WTC11 (cell line): ENCODE data around the gene PRSS33. TPM values are rescaled to one million over a fixed set of nuclear protein-coding genes. Genes with fewer than 3 reads are reported as not detected.

ENCODE experiments used
- ATAC-seq: fragments of 200-7000 bp; cut with Tn5 transposase; 2 replicates; pipeline ENCODE4 v1.10.0; 2021; ENCODE audit warnings: mild to moderate bottlenecking, moderate library complexity
- CTCF ChIA-PET: fragments of 300-600 bp; sonication (Branson Sonifier 250); formaldehyde crosslinking; loops from one replicate; lab custom pipeline; 2021; ENCODE audit warnings: antibody characterized with exemption; lab: Charles Lee
- POLR2A ChIA-PET: fragments of 350-600 bp; sonication (Branson Sonifier 250); formaldehyde crosslinking; loops from one replicate; lab custom pipeline; 2021; ENCODE audit warnings: antibody characterized with exemption; lab: Charles Lee
- DNase-seq: peaks from one replicate; pipeline ENCODE4 v3.0.0; 2021; ENCODE audit warnings: low spot score
- H3K27ac Mint-ChIP-seq: 2 replicates; pipeline ENCODE4 v1.8.0; 2021; ENCODE audit warnings: mixed read lengths
- H3K27me3 Mint-ChIP-seq: 2 replicates; pipeline ENCODE4 v1.8.0; 2021; ENCODE audit warnings: low read depth, mild to moderate bottlenecking, moderate library complexity, mixed read lengths
- H3K36me3 Mint-ChIP-seq: 2 replicates; pipeline ENCODE4 v1.8.0; 2021; ENCODE audit warnings: mixed read lengths
- H3K4me1 Mint-ChIP-seq: 2 replicates; pipeline ENCODE4 v1.8.0; 2022; ENCODE audit warnings: mixed read lengths
- H3K4me3 Mint-ChIP-seq: 2 replicates; pipeline ENCODE4 v1.8.0; 2021; ENCODE audit warnings: mild to moderate bottlenecking, moderate library complexity, mixed read lengths
- H3K9me3 Mint-ChIP-seq: 2 replicates; pipeline ENCODE4 v1.8.0; 2021; ENCODE audit warnings: mixed read lengths
- EMX1 ChIP-seq: fragments of 250-450 bp; sonication (Bioruptor Pico); IDR thresholded peaks from 2 replicates; pipeline ENCODE4 v1.8.0; 2021; ENCODE audit warnings: mild to moderate bottlenecking
- FOXJ3 ChIP-seq: sonication (generic); formaldehyde crosslinking; IDR thresholded peaks from 2 replicates; pipeline ENCODE4 v1.9.0; 2021; ENCODE audit warnings: missing genetic modification reagents, mild to moderate bottlenecking, borderline replicate concordance
- FOXP1 ChIP-seq: sonication (generic); formaldehyde crosslinking; IDR thresholded peaks from 2 replicates; pipeline ENCODE4 v1.8.0; 2022; ENCODE audit warnings: missing genetic modification reagents, mild to moderate bottlenecking, moderate library complexity, borderline replicate concordance
- IRF1 ChIP-seq: sonication (generic); formaldehyde crosslinking; IDR thresholded peaks from 2 replicates; pipeline ENCODE4 v1.8.0; 2023; ENCODE audit warnings: missing genetic modification reagents
- IRF2 ChIP-seq: sonication (generic); formaldehyde crosslinking; IDR thresholded peaks from 2 replicates; pipeline ENCODE4 v1.8.0; 2022; ENCODE audit warnings: low read depth, missing genetic modification reagents, borderline replicate concordance
- KAT7 ChIP-seq: sonication (generic); formaldehyde crosslinking; IDR thresholded peaks from 2 replicates; pipeline ENCODE4 v1.8.1; 2023; ENCODE audit warnings: missing genetic modification reagents, mild to moderate bottlenecking, borderline replicate concordance
- MLX ChIP-seq: sonication (generic); formaldehyde crosslinking; IDR thresholded peaks from 2 replicates; pipeline ENCODE4 v1.8.1; 2023; ENCODE audit warnings: mild to moderate bottlenecking, missing genetic modification reagents, moderate library complexity
- NFATC4 ChIP-seq: fragments of 250-450 bp; sonication (Bioruptor Pico); IDR thresholded peaks from 2 replicates; pipeline ENCODE4 v1.9.0; 2021; ENCODE audit warnings: mild to moderate bottlenecking
- SP1 ChIP-seq: sonication (generic); formaldehyde crosslinking; conservative IDR thresholded peaks from 2 replicates; pipeline ENCODE4 v1.8.1; 2022; ENCODE audit warnings: missing genetic modification reagents
- TP53 ChIP-seq: sonication (generic); formaldehyde crosslinking; IDR thresholded peaks from 2 replicates; pipeline ENCODE4 v1.8.1; 2023; ENCODE audit warnings: mild to moderate bottlenecking, missing genetic modification reagents
- ZNF416 ChIP-seq: fragments of 250-450 bp; sonication (Bioruptor Pico); IDR thresholded peaks from 2 replicates; pipeline ENCODE4 v1.9.0; 2021; ENCODE audit warnings: mild to moderate bottlenecking, inconsistent platforms
- total RNA-seq: library from RNA; stranded (reverse); gene quantifications from 3 replicates; pipeline ENCODE4 v1.2.3, GENCODE V29; 2021
- TF ChIP-seq, protein P1 (sequence below): sonication (generic); formaldehyde crosslinking; IDR thresholded peaks from 2 replicates; pipeline ENCODE4 v1.8.1; 2023; ENCODE audit warnings: mild to moderate bottlenecking, moderate library complexity, missing genetic modification reagents
- TF ChIP-seq, protein P2 (sequence below): fragments of 250-450 bp; sonication (Bioruptor Pico); IDR thresholded peaks from 2 replicates; pipeline ENCODE4 v1.8.0; 2021; ENCODE audit warnings: mild to moderate bottlenecking
- TF ChIP-seq, protein P3 (sequence below): sonication (generic); formaldehyde crosslinking; IDR thresholded peaks from 2 replicates; pipeline ENCODE4 v1.8.0; 2022; ENCODE audit warnings: mild to moderate bottlenecking, missing genetic modification reagents
- TF ChIP-seq, protein P4 (sequence below): sonication (generic); formaldehyde crosslinking; IDR thresholded peaks from 2 replicates; pipeline ENCODE4 v1.8.0; 2022; ENCODE audit warnings: mild to moderate bottlenecking, missing genetic modification reagents
- TF ChIP-seq, protein P5 (sequence below): sonication (generic); formaldehyde crosslinking; IDR thresholded peaks from 2 replicates; pipeline ENCODE4 v1.8.1; 2022; ENCODE audit warnings: missing genetic modification reagents, borderline replicate concordance
- TF ChIP-seq, protein P6 (sequence below): sonication (generic); formaldehyde crosslinking; IDR thresholded peaks from 2 replicates; pipeline ENCODE4 v1.8.0; 2022; ENCODE audit warnings: mild to moderate bottlenecking, missing genetic modification reagents

The PRSS33 gene
- total RNA-seq, 1 experiment from 2014 or later: 0.24 TPM

DNA sequence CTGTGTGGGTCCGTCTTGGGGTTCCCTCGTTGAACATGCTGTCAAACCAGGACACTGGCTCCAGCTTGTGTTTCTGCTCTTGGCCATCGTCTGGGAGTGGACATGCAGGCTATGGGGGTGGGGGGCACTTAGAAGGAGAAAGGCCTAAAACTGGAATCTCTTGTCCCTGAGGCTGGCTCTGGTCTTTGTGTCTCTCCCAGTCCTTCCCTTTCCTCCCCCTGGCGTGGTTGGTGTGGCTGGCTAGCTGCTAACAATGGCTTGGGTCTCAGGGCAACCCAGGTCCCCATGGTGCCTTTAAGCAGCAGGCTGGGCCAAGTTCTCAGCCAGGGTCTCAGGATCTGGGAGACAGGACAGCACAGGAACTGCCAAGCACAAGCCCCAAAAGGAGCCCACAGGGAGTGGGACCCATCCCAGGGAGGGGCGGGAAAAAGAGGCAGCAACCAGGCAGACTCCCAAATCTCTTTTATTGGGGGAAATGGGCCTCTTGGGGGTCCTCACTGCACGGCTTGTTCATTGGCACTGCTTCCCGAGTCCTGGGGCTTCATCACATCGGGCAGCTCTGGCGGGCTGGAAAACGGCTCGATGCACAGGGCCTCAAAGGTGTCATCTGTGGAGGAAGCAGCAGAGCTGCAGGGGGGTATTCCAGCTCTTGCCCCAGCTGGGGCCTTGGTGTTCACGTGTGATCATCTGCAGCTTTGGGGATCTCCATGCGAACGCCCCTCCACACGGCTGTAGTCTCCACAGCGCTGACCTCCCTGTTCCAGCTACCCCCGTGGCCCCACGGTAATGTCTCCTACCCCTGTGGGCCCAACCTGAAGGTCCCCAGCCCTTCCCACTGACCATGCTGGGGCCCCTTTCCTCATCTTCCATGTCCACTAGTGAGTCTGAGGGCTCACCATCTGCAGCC lies 15.6 kb downstream of the PRSS33 start (continued):
- TF ChIP-seq, protein P1, sequence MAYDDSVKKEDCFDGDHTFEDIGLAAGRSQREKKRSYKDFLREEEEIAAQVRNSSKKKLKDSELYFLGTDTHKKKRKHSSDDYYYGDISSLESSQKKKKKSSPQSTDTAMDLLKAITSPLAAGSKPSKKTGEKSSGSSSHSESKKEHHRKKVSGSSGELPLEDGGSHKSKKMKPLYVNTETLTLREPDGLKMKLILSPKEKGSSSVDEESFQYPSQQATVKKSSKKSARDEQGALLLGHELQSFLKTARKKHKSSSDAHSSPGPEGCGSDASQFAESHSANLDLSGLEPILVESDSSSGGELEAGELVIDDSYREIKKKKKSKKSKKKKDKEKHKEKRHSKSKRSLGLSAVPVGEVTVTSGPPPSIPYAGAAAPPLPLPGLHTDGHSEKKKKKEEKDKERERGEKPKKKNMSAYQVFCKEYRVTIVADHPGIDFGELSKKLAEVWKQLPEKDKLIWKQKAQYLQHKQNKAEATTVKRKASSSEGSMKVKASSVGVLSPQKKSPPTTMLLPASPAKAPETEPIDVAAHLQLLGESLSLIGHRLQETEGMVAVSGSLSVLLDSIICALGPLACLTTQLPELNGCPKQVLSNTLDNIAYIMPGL: no peak
- TF ChIP-seq FOXP1 (no peak), NFATC4 (CRISPR knock-in tag) (0 out of 2 replicates have a peak, but pooled peaks have one; percentile 8), MLX (CRISPR knock-in tag) (no peak), ZNF416 (CRISPR knock-in tag) (peak; percentile 59; the same call in 1 of the 2 replicates), TP53 (CRISPR knock-in tag) (no peak), IRF2 (no peak), EMX1 (CRISPR knock-in tag) (peak; percentile 25; the same call in 1 of the 2 replicates), IRF1 (no peak), SP1 (CRISPR knock-in tag) (no peak), FOXJ3 (CRISPR knock-in tag) (no peak)
- TF ChIP-seq, protein P2, sequence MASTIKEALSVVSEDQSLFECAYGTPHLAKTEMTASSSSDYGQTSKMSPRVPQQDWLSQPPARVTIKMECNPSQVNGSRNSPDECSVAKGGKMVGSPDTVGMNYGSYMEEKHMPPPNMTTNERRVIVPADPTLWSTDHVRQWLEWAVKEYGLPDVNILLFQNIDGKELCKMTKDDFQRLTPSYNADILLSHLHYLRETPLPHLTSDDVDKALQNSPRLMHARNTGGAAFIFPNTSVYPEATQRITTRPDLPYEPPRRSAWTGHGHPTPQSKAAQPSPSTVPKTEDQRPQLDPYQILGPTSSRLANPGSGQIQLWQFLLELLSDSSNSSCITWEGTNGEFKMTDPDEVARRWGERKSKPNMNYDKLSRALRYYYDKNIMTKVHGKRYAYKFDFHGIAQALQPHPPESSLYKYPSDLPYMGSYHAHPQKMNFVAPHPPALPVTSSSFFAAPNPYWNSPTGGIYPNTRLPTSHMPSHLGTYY: no peak
- TF ChIP-seq, protein P3, sequence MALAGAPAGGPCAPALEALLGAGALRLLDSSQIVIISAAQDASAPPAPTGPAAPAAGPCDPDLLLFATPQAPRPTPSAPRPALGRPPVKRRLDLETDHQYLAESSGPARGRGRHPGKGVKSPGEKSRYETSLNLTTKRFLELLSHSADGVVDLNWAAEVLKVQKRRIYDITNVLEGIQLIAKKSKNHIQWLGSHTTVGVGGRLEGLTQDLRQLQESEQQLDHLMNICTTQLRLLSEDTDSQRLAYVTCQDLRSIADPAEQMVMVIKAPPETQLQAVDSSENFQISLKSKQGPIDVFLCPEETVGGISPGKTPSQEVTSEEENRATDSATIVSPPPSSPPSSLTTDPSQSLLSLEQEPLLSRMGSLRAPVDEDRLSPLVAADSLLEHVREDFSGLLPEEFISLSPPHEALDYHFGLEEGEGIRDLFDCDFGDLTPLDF (CRISPR knock-in tag): no peak
- TF ChIP-seq, protein P4, sequence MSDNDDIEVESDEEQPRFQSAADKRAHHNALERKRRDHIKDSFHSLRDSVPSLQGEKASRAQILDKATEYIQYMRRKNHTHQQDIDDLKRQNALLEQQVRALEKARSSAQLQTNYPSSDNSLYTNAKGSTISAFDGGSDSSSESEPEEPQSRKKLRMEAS (CRISPR knock-in tag): no peak
- TF ChIP-seq, protein P5, sequence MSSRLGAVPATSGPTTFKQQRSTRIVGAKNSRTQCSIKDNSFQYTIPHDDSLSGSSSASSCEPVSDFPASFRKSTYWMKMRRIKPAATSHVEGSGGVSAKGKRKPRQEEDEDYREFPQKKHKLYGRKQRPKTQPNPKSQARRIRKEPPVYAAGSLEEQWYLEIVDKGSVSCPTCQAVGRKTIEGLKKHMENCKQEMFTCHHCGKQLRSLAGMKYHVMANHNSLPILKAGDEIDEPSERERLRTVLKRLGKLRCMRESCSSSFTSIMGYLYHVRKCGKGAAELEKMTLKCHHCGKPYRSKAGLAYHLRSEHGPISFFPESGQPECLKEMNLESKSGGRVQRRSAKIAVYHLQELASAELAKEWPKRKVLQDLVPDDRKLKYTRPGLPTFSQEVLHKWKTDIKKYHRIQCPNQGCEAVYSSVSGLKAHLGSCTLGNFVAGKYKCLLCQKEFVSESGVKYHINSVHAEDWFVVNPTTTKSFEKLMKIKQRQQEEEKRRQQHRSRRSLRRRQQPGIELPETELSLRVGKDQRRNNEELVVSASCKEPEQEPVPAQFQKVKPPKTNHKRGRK (CRISPR knock-in tag): no peak

- ATAC-seq (peak; percentile 19), DNase-seq (no peak)
- Mint-ChIP-seq H3K9me3 (peaks cover 13% of the 10 kb centered on the region), H3K27me3 (no peaks in the 10 kb centered on the region), H3K36me3 (peaks cover 80% of the 10 kb centered on the region), H3K27ac (peak overlapping the region; percentile 96; the same call in 1 of the 2 replicates), H3K4me3 (no peak overlapping the region), H3K4me1 (peaks cover 4% of the 10 kb centered on the region)
- CTCF ChIA-PET: interaction anchor here (0.9 to 1.0 kb wide), 2 partner anchors 11 to 54 kb away, joined by 3 to 4 read pairs; no protein-coding TSS in a partner anchor
- TF ChIP-seq, protein P6, sequence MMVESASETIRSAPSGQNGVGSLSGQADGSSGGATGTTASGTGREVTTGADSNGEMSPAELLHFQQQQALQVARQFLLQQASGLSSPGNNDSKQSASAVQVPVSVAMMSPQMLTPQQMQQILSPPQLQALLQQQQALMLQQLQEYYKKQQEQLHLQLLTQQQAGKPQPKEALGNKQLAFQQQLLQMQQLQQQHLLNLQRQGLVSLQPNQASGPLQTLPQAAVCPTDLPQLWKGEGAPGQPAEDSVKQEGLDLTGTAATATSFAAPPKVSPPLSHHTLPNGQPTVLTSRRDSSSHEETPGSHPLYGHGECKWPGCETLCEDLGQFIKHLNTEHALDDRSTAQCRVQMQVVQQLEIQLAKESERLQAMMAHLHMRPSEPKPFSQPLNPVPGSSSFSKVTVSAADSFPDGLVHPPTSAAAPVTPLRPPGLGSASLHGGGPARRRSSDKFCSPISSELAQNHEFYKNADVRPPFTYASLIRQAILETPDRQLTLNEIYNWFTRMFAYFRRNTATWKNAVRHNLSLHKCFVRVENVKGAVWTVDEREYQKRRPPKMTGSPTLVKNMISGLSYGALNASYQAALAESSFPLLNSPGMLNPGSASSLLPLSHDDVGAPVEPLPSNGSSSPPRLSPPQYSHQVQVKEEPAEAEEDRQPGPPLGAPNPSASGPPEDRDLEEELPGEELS (CRISPR knock-in tag): 0 out of 2 replicates have a peak, but pooled peaks have one; percentile 5
- TF ChIP-seq IRF1: no peak
- 0 out of 2 replicates have a peak, but pooled peaks have one; percentile 31 for TF ChIP-seq KAT7 (CRISPR knock-in tag)
- POLR2A ChIA-PET: no interaction called here
These were observed 17.1 kb downstream of the PRSS33 start for GRCh38 chr16:2770057-2770951.
